HG02885 (cell line): ENCODE data around the gene NEMP1.
A peak's percentile ranks its signal among the peaks of the same experiment; 100 is the strongest.
"Not testable (repeated sequence)": the region's sequence is repeated elsewhere in the genome, so short reads cannot be mapped to it uniquely, and the experiment has no call there.

Experiments
- ATAC-seq: cut with Tn5 transposase; IDR thresholded peaks from one replicate; pipeline ENCODE4 v1.9.1; 2021; ENCODE audit warnings: mild to moderate bottlenecking; ENCODE audit not compliant: unreplicated experiment, poor library complexity

NEMP1 gene

GRCh38 chr12:57063991-57064685 lies 14.5 kb downstream of the NEMP1 start:
- ATAC-seq, result peak; percentile 82

- peak; percentile 59 for ATAC-seq
Observed at GRCh38 chr12:57058454-57058853, 20.1 kb downstream of the NEMP1 start.

GRCh38 chr12:57057067-57057751 lies 21.4 kb downstream of the NEMP1 start:
- no peak for ATAC-seq

GRCh38 chr12:57055824-57056223 lies 22.8 kb downstream of the NEMP1 start:
- no peak for ATAC-seq

GRCh38 chr12:57053901-57054300 lies 24.7 kb downstream of the NEMP1 start:
- ATAC-seq, result not testable (repeated sequence)

GRCh38 chr12:57053146-57053545 lies 25.4 kb downstream of the NEMP1 start:
- ATAC-seq, result not testable (repeated sequence)

GRCh38 chr12:57051011-57051410 lies 27.6 kb downstream of the NEMP1 start:
- ATAC-seq, result no peak

- ATAC-seq, result no peak
Observed at GRCh38 chr12:57049890-57050289, 28.7 kb downstream of the NEMP1 start, which contains the start of gene MYO1A. MYO1A (minus strand) TSS chr12:57050129; CDS start chr12:57048323, 1,806 bp downstream.

GRCh38 chr12:57049119-57049446 lies 29.5 kb downstream of the NEMP1 start:
- ATAC-seq, result no peak

- ATAC-seq, result no peak
Observed at GRCh38 chr12:57048423-57049118, 30.0 kb downstream of the NEMP1 start.

GRCh38 chr12:57047981-57048380 lies 30.6 kb downstream of the NEMP1 start:
- no peak for ATAC-seq

- ATAC-seq, result no peak
Observed at GRCh38 chr12:57046947-57047890, 31.4 kb downstream of the NEMP1 start.

- ATAC-seq, result no peak
Observed at GRCh38 chr12:57046086-57046791, 32.4 kb downstream of the NEMP1 start.

- no peak for ATAC-seq
Observed at GRCh38 chr12:57044889-57045288, 33.7 kb downstream of the NEMP1 start.

GRCh38 chr12:57044468-57044867 lies 34.1 kb downstream of the NEMP1 start:
- ATAC-seq, result no peak

- no peak for ATAC-seq
Observed at GRCh38 chr12:57042695-57043094, 35.9 kb downstream of the NEMP1 start.

GRCh38 chr12:57040750-57041149 lies 37.8 kb downstream of the NEMP1 start:
- no peak for ATAC-seq

GRCh38 chr12:57040211-57040610 lies 38.4 kb downstream of the NEMP1 start:
- ATAC-seq, result no peak

- ATAC-seq, result no peak
Observed at GRCh38 chr12:57039016-57039798, 39.4 kb downstream of the NEMP1 start.
